Measurements from ENCODE around the gene SOX4. TPM values are rescaled to one million over a fixed set of nuclear protein-coding genes. Genes with fewer than 3 reads are reported as not detected.
"Not testable (repeated sequence)": the region's sequence is repeated elsewhere in the genome, so short reads cannot be mapped to it uniquely, and the experiment has no call there.

Gene SOX4
- 7.9 and 8.3 TPM in 2 replicates for total RNA-seq (2014; rRNA removed; shearing (Covaris generic); ENCODE audit: low replicate concordance)

DNA sequence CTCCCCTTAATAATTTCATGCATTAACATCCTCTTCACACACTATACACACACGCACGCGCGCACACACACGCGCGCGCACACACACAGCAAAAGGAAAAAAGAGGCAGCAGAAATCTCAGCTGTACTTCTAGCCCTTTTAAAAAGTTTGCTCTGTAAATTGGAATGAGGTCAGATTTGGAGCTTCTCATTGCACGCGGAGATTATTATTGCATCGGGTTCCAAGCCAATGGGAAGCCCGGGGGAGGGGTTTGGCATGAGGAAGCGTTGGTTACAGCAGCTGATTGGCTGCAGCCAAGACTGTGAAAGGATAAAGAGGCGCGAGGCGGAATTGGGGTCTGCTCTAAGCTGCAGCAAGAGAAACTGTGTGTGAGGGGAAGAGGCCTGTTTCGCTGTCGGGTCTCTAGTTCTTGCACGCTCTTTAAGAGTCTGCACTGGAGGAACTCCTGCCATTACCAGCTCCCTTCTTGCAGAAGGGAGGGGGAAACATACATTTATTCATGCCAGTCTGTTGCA is at the start of gene SOX4:
Gene SOX4, plus strand, starts transcription at position 340 of the 515 bp plus-strand sequence. CDS start 784 bp downstream, outside the sequence.
- no peaks in the 10 kb centered on the region for H3K27me3 ChIP-seq
- H3K36me3 ChIP-seq: peaks cover under 1% of the 10 kb centered on the region; the same call in 1 of the 2 replicates
- peak; percentile 90 for DNase-seq
- peak within 1 kb of the TSS; percentile 73 for H3K4me3 ChIP-seq
- H3K9me3 ChIP-seq: no peaks in the 10 kb centered on the region

- not testable (repeated sequence) for H3K9me3 ChIP-seq, DNase-seq, H3K36me3 ChIP-seq, H3K27me3 ChIP-seq, H3K4me3 ChIP-seq
Observed at GRCh38 chr6:21552286-21552685, 41.3 kb upstream of the SOX4 start.

DNA sequence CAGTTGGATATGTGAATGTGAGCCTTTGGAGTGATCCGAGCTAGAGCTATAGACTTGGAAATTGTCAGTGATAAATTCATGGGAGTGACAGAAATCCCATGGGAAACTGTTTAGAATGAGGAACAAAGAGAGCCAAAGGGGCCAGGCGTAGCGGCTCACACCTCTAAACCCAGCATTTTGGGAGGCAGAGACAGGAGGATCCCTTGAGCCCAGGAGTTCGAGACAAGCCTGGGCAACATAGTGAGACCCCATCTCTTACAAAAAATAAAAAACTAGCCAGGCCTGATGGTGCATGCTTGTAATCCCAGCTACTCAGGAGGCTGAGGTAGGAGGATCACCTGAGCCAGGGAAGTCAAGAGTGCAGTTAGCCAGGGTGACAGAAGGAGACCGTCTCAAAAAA is 39.3 kb upstream of the SOX4 start:
- Histone ChIP-seq H3K36me3 (no peaks in the 10 kb centered on the region), H3K4me3 (no peak overlapping the region), H3K9me3 (no peaks in the 10 kb centered on the region), H3K27me3 (no peaks in the 10 kb centered on the region)
- no peak for DNase-seq

DNA sequence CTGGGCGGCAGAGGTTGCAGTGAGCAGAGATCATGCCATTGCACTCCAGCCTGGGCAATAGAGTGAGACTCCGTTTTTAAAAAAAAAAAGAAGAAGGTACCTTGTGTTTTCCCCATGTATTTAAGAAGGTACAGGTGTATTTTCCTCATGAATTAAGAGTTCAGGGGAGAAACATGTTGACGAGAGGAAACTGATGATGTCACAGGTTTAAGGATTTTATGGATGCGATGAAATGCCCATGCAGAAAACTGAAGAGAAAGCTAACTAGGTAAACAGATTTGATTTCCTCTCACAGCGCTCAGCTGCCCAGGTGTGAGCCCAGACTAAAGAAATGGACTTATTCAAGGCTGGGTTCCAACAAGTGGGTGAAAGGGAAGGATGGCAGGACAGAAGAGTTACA is 38.4 kb upstream of the SOX4 start:
- Histone ChIP-seq H3K9me3 (no peaks in the 10 kb centered on the region), H3K36me3 (no peaks in the 10 kb centered on the region), H3K27me3 (no peaks in the 10 kb centered on the region), H3K4me3 (no peak overlapping the region)
- DNase-seq: no peak

DNA sequence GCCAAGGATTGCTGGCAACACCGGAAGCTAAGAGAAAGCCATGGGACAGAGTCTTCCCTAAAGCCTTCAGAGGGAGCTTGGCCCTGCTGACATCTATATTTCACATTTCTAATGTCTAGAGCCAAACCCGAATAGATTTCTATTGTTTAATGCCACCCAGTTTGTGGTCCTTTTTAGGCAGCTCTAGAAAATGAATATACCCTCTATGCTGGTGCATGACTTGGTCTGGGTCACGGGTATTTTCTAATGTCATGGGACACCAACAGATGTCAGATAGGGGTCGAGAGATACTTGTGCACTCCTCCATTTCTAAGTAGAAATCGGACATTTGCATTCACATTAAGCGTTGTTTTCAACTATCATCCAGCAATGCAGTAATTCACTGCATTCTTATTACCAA is 37.0 kb upstream of the SOX4 start:
- Histone ChIP-seq H3K4me3 (no peak overlapping the region), H3K27me3 (no peaks in the 10 kb centered on the region), H3K36me3 (no peaks in the 10 kb centered on the region), H3K9me3 (no peaks in the 10 kb centered on the region)
- DNase-seq: no peak

DNA sequence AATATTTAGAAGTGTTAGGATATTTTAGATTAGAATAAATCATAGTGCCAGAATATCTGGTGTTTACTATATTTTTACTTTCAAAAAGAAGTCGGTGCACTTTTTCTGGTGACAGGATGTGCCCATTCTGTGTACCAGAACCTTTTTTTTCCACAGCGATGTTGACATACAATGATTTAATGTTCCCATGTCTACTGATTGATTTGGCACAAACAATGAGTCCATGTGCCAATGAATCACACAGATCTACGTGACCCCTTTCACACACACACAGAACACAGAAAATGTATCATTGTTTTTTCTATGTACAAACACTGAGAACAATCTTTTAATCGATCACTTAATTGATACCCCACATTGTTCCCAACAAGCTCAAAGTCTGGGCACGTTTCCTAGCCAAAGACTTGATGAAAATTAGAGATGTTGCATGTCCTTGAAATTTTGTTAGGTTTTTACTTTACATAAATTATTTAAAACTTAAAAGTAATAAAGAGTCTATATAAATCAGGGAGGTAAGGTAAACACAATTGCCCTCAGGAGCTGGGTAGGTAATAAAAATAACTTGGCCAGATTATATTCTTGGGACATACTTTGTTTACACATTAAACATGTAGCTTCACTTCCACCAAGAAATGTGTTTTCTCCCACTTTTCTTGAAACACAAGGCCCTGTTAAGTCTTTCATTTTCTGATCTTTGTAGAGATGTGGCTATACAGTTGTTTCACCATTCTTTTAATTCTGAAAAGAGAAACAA is 36.4 kb upstream of the SOX4 start:
- Histone ChIP-seq H3K9me3 (no peaks in the 10 kb centered on the region), H3K36me3 (no peaks in the 10 kb centered on the region), H3K27me3 (no peaks in the 10 kb centered on the region), H3K4me3 (no peak overlapping the region)
- no peak for DNase-seq

DNA sequence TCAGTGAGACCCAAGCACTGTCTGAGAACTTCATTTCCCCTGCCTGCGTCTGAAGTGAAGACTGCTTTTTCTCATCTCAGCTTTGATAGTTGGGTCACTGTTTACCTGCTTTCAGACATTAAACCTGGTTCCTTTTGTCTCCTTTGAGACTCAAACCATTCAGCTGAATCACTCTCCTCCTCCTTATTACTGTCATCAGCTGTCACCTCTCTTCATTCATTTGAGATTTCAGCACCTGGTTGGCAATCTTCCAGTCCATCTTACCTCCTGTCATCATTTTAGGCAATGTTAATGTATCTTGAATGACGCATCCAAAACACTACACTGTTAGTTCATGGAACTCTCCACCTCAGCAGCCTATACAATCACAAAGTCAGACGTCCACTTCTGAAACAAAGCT is 34.3 kb upstream of the SOX4 start:
- Histone ChIP-seq H3K27me3 (no peaks in the 10 kb centered on the region), H3K4me3 (no peak overlapping the region), H3K36me3 (no peaks in the 10 kb centered on the region), H3K9me3 (no peaks in the 10 kb centered on the region)
- no peak for DNase-seq

DNA sequence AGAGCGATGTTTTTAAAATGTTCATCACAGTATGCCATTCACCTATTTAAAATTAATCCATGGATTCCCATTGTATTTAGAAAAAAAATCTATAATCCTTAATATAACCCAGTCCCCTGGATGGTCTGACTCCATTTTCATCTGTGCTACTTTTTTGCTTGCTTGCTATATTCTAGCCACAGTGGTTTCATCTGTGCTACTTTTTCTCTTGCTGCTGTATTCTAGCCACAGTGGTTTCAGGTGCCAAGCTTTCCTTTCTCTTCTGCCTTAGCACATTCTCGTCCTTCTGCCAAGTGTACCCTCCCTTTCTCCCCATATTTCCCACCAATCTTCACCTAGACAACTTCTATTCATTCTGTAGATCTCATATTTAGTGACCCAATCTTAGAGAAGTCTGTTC is 33.3 kb upstream of the SOX4 start:
- no peaks in the 10 kb centered on the region for H3K9me3 ChIP-seq
- no peaks in the 10 kb centered on the region for H3K27me3 ChIP-seq
- no peaks in the 10 kb centered on the region for H3K36me3 ChIP-seq
- no peak for DNase-seq
- no peak overlapping the region for H3K4me3 ChIP-seq

DNA sequence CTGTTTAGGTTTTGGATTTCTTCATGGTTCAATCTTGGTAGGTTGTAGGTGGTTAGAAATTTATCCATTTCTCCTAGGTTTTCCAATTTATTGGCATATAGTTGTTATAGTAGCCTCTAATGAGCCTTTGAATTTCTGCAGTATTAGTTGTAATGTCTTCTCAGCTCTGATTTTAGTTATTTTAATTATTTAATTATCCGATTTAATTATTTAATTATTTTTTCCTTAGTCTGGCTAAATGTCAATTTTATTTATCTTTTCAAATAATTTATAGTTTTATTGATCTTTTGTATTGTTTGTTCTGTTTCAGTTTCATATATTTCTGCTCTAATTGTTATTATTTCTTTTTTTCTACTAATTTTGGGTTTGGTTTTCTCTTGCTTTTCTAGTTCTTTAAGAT is 28.1 kb upstream of the SOX4 start:
- no peaks in the 10 kb centered on the region for H3K9me3 ChIP-seq
- H3K36me3 ChIP-seq: no peaks in the 10 kb centered on the region
- no peak for DNase-seq
- no peak overlapping the region for H3K4me3 ChIP-seq
- no peaks in the 10 kb centered on the region for H3K27me3 ChIP-seq

DNA sequence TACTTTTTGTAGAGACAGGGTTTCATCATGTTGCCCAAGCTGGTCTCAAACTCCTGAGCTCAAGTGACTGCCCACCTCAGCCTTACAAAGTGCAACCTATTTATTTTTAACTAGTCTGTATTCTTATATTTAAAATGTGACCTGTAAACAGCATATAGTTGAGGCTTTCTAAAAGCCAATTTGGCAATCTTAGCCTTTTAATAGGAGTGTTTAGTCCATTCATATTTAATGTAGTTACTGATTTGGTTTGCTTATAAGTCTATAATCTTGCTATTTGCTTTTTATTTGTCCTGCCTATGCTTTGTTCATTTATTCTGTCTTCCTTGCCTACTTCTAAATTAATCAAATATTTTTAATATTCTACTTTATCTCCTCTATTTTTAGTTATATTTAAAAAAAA is 15.0 kb upstream of the SOX4 start:
- Histone ChIP-seq H3K4me3 (no peak overlapping the region), H3K36me3 (no peaks in the 10 kb centered on the region), H3K27me3 (no peaks in the 10 kb centered on the region), H3K9me3 (no peaks in the 10 kb centered on the region)
- no peak for DNase-seq

DNA sequence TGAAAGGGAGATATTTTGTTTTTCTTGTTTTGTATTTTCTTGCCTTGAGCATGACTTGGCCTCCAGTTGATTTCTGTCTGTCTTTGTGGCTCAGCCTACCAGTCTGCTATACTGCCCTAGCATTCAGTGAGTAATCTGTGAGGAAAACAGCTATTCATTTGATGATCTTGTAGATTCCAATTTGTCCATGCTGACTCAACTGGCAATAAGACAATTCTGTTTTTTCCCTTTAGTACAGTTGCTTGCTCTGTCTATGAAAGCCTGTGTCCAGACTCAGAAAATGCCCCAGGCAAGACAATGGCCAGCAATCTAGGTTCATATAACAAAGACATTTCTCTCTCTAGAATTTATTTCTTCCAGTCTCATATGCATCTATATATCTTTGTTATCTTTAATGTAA is 10.9 kb upstream of the SOX4 start:
- no peak for DNase-seq
- Histone ChIP-seq H3K36me3 (no peaks in the 10 kb centered on the region), H3K9me3 (no peaks in the 10 kb centered on the region), H3K4me3 (no peak overlapping the region), H3K27me3 (no peaks in the 10 kb centered on the region)

DNA sequence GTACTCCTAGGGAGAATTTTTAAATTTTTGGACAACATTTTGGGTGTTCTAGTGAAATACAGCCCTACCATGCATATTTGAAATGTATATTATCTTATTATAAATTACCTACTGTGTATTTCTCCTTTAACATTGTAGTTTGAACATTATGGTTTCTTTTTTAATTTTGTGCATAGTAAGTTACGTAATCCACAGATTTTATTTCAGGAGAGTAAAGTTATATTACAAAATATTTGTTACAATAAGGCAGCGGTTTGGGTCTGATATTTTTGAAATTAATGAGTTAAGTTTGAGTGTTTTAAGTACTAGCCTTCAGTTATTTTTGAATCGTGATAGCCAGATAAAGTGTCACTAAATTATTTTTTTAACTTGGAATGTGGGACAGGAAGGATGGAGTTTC is 7.3 kb upstream of the SOX4 start:
- Histone ChIP-seq H3K36me3 (no peaks in the 10 kb centered on the region), H3K27me3 (no peaks in the 10 kb centered on the region), H3K9me3 (no peaks in the 10 kb centered on the region), H3K4me3 (no peak overlapping the region)
- no peak for DNase-seq

GRCh38 chr6:21586740-21587178 is 6.8 kb upstream of the SOX4 start:
- no peak for DNase-seq
- no peaks in the 10 kb centered on the region for H3K27me3 ChIP-seq
- H3K9me3 ChIP-seq: no peaks in the 10 kb centered on the region
- no peaks in the 10 kb centered on the region for H3K36me3 ChIP-seq
- H3K4me3 ChIP-seq: peak overlapping the region; percentile 62; the same call in 1 of the 2 replicates

DNA sequence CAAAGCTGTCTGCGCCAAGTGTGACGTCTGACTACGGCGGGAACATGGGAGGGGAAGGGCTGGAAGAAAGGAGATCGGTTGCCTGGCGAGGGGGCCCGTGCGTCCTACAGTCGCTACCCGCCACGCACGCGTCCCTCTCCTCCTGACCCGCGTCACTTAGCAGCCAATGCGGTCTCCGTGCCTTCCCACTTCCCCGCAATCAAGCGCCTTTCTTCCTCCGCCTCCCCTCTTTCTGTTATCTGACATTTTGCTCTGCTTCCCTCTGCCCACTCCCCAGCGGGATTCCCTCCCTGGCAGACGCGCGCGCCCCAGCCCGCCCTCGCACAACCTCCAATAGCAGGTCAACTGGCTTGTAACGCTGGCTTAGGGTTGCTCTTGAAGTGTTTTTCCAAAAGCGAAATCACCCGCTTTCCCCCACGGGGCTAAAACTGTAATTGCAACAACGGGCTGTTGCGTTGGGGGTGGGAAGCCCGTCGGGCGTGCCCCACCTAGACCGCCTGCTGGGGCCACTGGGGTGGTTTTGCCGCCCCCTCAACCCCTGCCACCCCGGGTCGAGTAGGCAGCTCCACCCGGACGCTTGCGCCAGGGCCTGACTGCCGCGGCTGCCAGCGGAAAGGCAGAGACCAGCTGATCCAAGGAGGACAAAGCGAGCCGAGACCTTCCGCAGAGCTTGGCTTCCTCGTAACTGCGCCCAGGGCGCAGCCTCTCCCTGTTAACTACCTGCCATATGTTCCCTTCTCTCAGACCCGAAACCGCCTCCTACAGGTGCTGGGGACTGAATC is 6.2 kb upstream of the SOX4 start:
- peak; percentile 60 for DNase-seq

GRCh38 chr6:21587961-21588480 is 5.5 kb upstream of the SOX4 start:
- H3K27me3 ChIP-seq: no peaks in the 10 kb centered on the region
- no peaks in the 10 kb centered on the region for H3K9me3 ChIP-seq
- no peaks in the 10 kb centered on the region for H3K36me3 ChIP-seq
- H3K4me3 ChIP-seq: peak overlapping the region; percentile 62
- peak; percentile 38 for DNase-seq

More for the DNA sequence above, 6.2 kb upstream of the SOX4 start:
- Histone ChIP-seq H3K9me3 (no peaks in the 10 kb centered on the region), H3K27me3 (no peaks in the 10 kb centered on the region), H3K4me3 (peak overlapping the region; percentile 62), H3K36me3 (no peaks in the 10 kb centered on the region)

DNA sequence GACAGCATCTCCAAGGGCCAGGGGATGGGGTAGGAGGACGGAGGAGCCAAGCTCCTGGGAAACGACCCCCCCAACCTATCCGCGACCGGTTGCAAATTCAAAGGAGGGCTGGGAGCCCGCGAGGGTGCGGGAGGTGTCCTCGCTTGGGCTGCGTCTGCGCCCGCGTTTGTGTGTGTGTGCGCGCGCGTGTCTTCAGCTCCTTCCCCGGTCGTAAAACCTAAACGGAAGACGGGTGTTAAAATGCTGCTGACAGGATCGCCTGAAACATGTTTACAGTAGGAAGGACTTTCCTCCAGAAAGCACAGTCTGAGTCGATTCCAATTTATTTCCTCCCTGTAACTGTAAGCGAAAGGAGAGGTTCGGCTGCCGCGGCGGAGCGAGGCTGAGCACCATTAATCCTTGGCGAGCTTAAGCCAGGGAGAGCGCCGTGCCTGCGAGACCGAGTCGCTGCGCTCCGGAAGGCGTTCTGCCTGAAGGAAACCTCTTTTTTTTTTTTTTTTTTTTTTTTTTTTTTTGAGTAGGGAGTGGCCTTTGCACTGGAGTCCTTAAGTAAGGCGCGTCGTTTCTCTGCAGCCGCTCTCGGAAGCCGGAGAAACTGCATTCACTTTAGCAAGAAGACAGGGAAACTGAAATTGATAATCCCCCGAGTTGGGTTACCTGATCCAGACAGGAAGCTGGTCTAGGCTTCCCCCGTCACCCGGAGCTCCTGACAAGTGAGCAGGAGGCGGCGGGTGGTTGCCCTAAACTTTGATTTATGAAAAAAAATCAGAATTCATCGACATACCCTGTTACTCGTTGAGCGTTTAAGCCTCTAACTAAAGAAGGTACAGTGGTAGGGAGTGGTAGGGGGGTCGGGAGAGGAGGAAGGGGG is 4.8 kb upstream of the SOX4 start:
- H3K9me3 ChIP-seq: no peaks in the 10 kb centered on the region
- H3K36me3 ChIP-seq: no peaks in the 10 kb centered on the region
- peak; percentile 56 for DNase-seq
- H3K4me3 ChIP-seq: peak overlapping the region; percentile 62
- no peaks in the 10 kb centered on the region for H3K27me3 ChIP-seq

Data from MG63 (cell line).